Heart right ventricle (tissue), 16 donors: Measurements from ENCODE around the gene SIRT4. TPM values are rescaled to one million over a fixed set of nuclear protein-coding genes. Genes with fewer than 3 reads are reported as not detected.

Experiments
- ATAC-seq, 8 donors: fragments of 200-7000 bp; cut with Tn5 transposase; one replicate each; pipeline ENCODE4 v1.9.1; 2020; ENCODE audit warnings: mild to moderate bottlenecking in 8 of 8, moderate library complexity in 8 of 8, moderate number of reproducible peaks in 1 of 8
- DNase-seq, 2 donors: peaks; one replicate each; pipeline ENCODE4 v3.0.0-alpha.2; 2020
- H3K27ac ChIP-seq, 10 donors: fragments of 200-600 bp; sonication (generic) in 2 of 10; one replicate each; pipeline versions ENCODE4 v1.5.0 to v1.8.0; 2020 to 2022; ENCODE audit warnings: mild to moderate bottlenecking in 3 of 10
- H3K27me3 ChIP-seq, 7 donors: fragments of 200-600 bp; one replicate each; pipeline ENCODE4 v1.8.0; 2021 to 2022; ENCODE audit warnings: mild to moderate bottlenecking in 2 of 7
- H3K36me3 ChIP-seq, 9 donors: fragments of 200-600 bp; sonication (generic) in 1 of 9; one replicate each; pipeline versions ENCODE4 v1.5.0 to v1.8.0; 2020 to 2022; ENCODE audit warnings: mild to moderate bottlenecking in 2 of 9
- H3K4me1 ChIP-seq, 9 donors: fragments of 200-600 bp; sonication (generic) in 1 of 9; one replicate each; pipeline versions ENCODE4 v1.5.0 to v1.8.0; 2020 to 2022; ENCODE audit warnings: mild to moderate bottlenecking in 4 of 9
- H3K4me3 ChIP-seq, 10 donors: fragments of 200-600 bp; sonication (generic) in 2 of 10; one replicate each; pipeline versions ENCODE4 v1.5.0 to v1.8.0; 2020 to 2022; ENCODE audit warnings: mild to moderate bottlenecking in 7 of 10, moderate library complexity in 2 of 10
- H3K9me3 ChIP-seq, 11 donors: fragments of 200-600 bp in 10 of 11; sonication (generic) in 2 of 11; one replicate each; pipeline versions ENCODE4 v1.5.0 to v1.8.0; 2013 to 2022; ENCODE audit warnings: mild to moderate bottlenecking in 2 of 11, control low read depth in 1 of 11, moderate library complexity in 1 of 11
- CTCF ChIP-seq, 9 donors: fragments of 200-600 bp; sonication (generic) in 2 of 9; IDR thresholded peaks; one replicate each; pipeline versions ENCODE4 v1.5.0 to v1.8.0; 2021 to 2022; ENCODE audit warnings: antibody characterized with exemption in 9 of 9, mild to moderate bottlenecking in 5 of 9, moderate library complexity in 1 of 9
- WGBS, 2 donors: extraction: QIAGEN DNeasy Blood & Tissue Kit; methylation state at CpG; one replicate each; pipeline ENCODE4 v1.1.7; 2013; ENCODE audit warnings: inconsistent platforms in 1 of 2; 5-methylcytosine and 5-hydroxymethylcytosine counted together
- intact Hi-C, 10 donors: fragments of 100-400 bp; cut with DNase I; formaldehyde crosslinking; loops; one replicate each; pipeline versions ENCODE4 v1.11.1 to v1.14.2; 2022
- polyA plus RNA-seq, 2 donors: library from polyadenylated mRNA; stranded (reverse); fragments of 200-250 nt; gene quantifications; one replicate each; pipeline ENCODE4 v1.2.3, GENCODE V29; 2013
- total RNA-seq, 10 donors: library from RNA; stranded (reverse); fragmentation: NEBNext Ultra II Directional in 3 of 10; extraction: Animal tissue kit (Norgen Biotek cat#: 25700) in 3 of 10; gene quantifications; one replicate each; pipeline versions ENCODE4 v1.2.1 to v1.2.4, GENCODE V29; 2021 to 2023
- donor health status: Arrhythmogenic right ventricular cardiomyopathy.
- donor health status: ischemic (EF 13 %, LVEDD 7.1; RV severe dilation, severe dysfunction).
- donor health status: healthy with polysubstance abuse.
- donor health status: DM: no; HTN: yes; CAD: no.
- donor health status: DM: no; HTN: no; CAD: no.
- donor health status: ischemic (EF 25% LVEDD 6.9; RV normal size, moderate dysfunction).
- donor health status: ischemic (EF 25% LVEDD 5.7; RV mildly dilated, moderate dysfunction).
- donor health status: healthy.
- donor health status: DM: yes; HTN: yes; CAD: no.
- donor health status: Ischemic cardiomyopathy.
- donor health status: ischemic (EF 35%, LVEDD 5.7; RV mildly dilated, moderate dysfunction).
- donor health status: nonischemic (EF 11% LVEDD 7.7; RV severe dilation, severe dysfunction).
- donor health status: DM: yes; HTN: yes; CAD: no.
- donor health status: PGD.
- donor health status: ischemic (EF 29% LVEDD 5.4; RV normal size, mild dysfunction).
- donor health status: nonischemic (EF 23%, LVEDD 6.1; RV moderate dilation, normal function).

The SIRT4 gene
- total and polyA plus RNA-seq, 12 donors = 2.8 to 9.0 (median 4.7) TPM

- H3K4me3 ChIP-seq = no peak within 1 kb of the TSS
- peaks cover 0 to 5% (median 0%) of the 10 kb centered on the region in 7 donors for H3K27me3 ChIP-seq
- no peak for ATAC-seq
- intact Hi-C loops = loop anchor here in 1 of 10 donors (5.0 kb wide), 1 partner anchor 770 kb away; no protein-coding TSS in a partner anchor
- no peaks in the 10 kb centered on the region for H3K9me3 ChIP-seq
- no peak for TF ChIP-seq CTCF (IDR thresholded peaks at IDR 0.05)
- no peaks in the 10 kb centered on the region for H3K36me3 ChIP-seq
- no peak for DNase-seq
- no peak within 1 kb of the TSS for H3K27ac ChIP-seq
- H3K4me1 ChIP-seq = peaks cover 0 to 8% (median 0%) of the 10 kb centered on the region in 9 donors
- WGBS, 2 donors = 76% methylated on average over 5 of the region's 5 CpGs
Observed at GRCh38 chr12:120327593-120327992, 25.5 kb downstream of the SIRT4 start, which contains the start of gene PLA2G1B. Gene PLA2G1B, minus strand, starts transcription at chr12:120327779. Its CDS starts 26 bp downstream, at chr12:120327753.

DNA sequence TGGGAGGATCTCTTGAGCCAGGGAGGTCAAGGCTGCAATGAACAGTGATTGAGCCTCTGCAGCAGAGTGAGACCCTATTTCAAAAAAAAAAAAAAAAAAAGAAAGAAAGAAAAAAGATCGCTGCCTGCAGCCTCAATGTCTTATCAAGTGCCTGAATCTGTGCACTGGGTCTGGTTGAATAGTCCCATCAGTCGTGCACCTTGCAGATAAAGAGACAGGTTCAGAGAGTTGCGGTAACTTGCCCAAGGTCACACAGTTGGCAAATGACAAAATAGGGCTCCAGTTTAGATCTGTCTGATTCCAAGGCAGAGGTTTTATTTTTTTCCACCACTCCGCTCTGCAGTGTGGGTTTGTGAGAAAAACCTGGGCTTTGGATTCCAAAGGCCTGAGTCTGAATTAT is 26.1 kb downstream of the SIRT4 start:
- no peak for TF ChIP-seq CTCF (IDR thresholded peaks at IDR 0.05)
- H3K4me1 ChIP-seq = peaks cover 0 to 8% (median 0%) of the 10 kb centered on the region in 9 donors

DNA sequence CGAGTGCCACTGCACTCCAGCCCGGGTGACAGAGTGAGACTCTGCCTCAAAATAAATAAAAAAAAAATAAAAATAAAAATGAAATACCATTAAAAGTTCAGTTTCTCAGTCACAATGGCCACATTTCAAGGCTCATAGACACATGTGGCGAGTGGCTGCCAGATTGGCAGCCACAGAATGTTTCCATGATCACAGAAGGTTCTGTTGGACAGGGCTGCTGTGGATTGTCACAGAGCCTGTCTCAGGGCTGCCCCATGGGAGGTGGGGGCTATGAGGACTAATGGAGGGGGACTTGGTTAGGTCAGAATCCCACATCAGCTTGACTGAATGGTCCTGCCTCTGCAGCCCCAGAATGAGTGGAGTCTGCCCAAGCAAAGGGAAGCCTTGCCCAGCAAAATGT is 29.3 kb downstream of the SIRT4 start:
- intact Hi-C loops = no loop called here
- Histone ChIP-seq H3K27me3 (peaks cover 0 to 5% (median 0%) of the 10 kb centered on the region in 7 donors), H3K36me3 (no peaks in the 10 kb centered on the region), H3K9me3 (peaks cover 0 to 6% (median 0%) of the 10 kb centered on the region in 11 donors), H3K4me3 (no peak overlapping the region), H3K4me1 (no peaks in the 10 kb centered on the region), H3K27ac (no peak overlapping the region)
- WGBS, 2 donors = 49 to 50% methylated on average over 3 of the region's 3 CpGs
- no peak for TF ChIP-seq CTCF (IDR thresholded peaks at IDR 0.05)
- DNase-seq (no peak), ATAC-seq (no peak)

More for the DNA sequence above, 26.1 kb downstream of the SIRT4 start:
- ATAC-seq (no peak), DNase-seq (no peak)
- WGBS, 2 donors = 80 to 84% methylated on average over 4 of the region's 4 CpGs
- H3K9me3 ChIP-seq = no peaks in the 10 kb centered on the region
- H3K36me3 ChIP-seq = no peaks in the 10 kb centered on the region
- no peak overlapping the region for H3K27ac ChIP-seq
- intact Hi-C loops = loop anchor here in 1 of 10 donors (5.0 kb wide), 1 partner anchor 769 kb away; no protein-coding TSS in a partner anchor
- no peak overlapping the region for H3K4me3 ChIP-seq
- H3K27me3 ChIP-seq = peaks cover 0 to 5% (median 0%) of the 10 kb centered on the region in 7 donors

- DNase-seq (no peak), ATAC-seq (no peak)
- peaks cover 0 to 12% (median 0%) of the 10 kb centered on the region in 11 donors for H3K9me3 ChIP-seq
- H3K4me3 ChIP-seq = no peak overlapping the region
- H3K27ac ChIP-seq = no peak overlapping the region
- no peak for TF ChIP-seq CTCF (IDR thresholded peaks at IDR 0.05)
- WGBS, 2 donors = 81 to 83% methylated on average over 5 of the region's 5 CpGs
- H3K4me1 ChIP-seq = no peaks in the 10 kb centered on the region
- intact Hi-C loops = no loop called here
- H3K36me3 ChIP-seq = no peaks in the 10 kb centered on the region
- peaks cover 0 to 5% (median 0%) of the 10 kb centered on the region in 7 donors for H3K27me3 ChIP-seq
Observed at GRCh38 chr12:120332041-120332440, 29.9 kb downstream of the SIRT4 start.
